SK-MEL-5 (cell line): Measurements from ENCODE around the gene C9orf153. TPM values are rescaled to one million over a fixed set of nuclear protein-coding genes. Genes with fewer than 3 reads are reported as not detected.

ENCODE experiments used
- DNase-seq: peaks from one replicate; pipeline ENCODE4 v3.0.0-alpha.2; 2016; ENCODE audit warnings: low read depth, low spot score
- in situ Hi-C: cut with HindIII; loops from 2 replicates; pipeline ENCODE4 v1.10.0; 2016; ENCODE audit warnings: low sequenced_read_pairs, high pct_unique_total_duplicates, low pct_unique_long_range_greater_than_20kb
- small RNA-seq, 2 experiments: library from RNA; depleted of rRNA; stranded (forward); fragments of <200 nt; gene quantifications; one replicate each; pipeline ENCODE3, GENCODE V24; 2014
- total RNA-seq: library from RNA; depleted of rRNA; stranded (reverse); fragments of >200 nt; shearing (Covaris generic); gene quantifications from 2 replicates; pipeline ENCODE4 v1.2.3, GENCODE V29; 2014; rRNA removed

The C9orf153 gene
- total RNA-seq, 1 experiment from 2014 or later, result 0.98 TPM

- DNase-seq, result no peak
- in situ Hi-C loops, result no loop called here
Observed at GRCh38 chr9:86175743-86176456, 83.6 kb downstream of the C9orf153 start.

GRCh38 chr9:86175223-86175622, 84.2 kb downstream of the C9orf153 start:
- in situ Hi-C loops, result no loop called here

More at GRCh38 chr9:86175223-86175622, 84.2 kb downstream of the C9orf153 start:
- DNase-seq, result no peak

Small RNA genes within 50 kb of the gene (small RNA-seq; reads per million reads assigned to genes)
- gene AL137849.1 (0 reads per million in 2 experiments), gene RN7SKP264 (0 to 0.14 reads per million in 2 experiments)

Other genes starting within 250 kb of the C9orf153 start
- 106 and 114 TPM in 2 replicates for gene GOLM1, start 160.1 kb downstream of the C9orf153 start, total RNA-seq
- 108 and 120 TPM in 2 replicates for gene ISCA1, start 22.9 kb upstream of the C9orf153 start, total RNA-seq
- 24.5 and 25.5 TPM in 2 replicates for gene TUT7, start 94.8 kb upstream of the C9orf153 start, total RNA-seq